Measurements from ENCODE around the gene CNTNAP4.

DNA sequence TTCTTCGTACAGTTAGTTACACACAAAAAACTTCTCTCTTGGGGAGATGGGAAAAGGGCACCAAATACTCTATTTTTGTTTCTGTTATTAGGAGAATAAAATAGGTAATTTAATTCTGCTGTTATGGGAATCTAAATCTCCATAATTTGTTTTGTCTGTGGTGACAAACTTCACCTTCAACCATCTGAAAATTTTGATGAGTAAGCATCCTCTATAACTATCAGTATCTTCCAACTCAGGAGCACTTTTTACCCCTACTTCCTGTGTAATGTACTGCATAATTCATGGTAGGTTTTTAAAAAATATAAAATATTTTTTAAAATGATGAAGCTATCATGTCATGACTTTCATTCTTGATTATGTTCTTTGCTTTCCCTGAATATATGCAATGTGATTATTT, 33.6 kb upstream of the CNTNAP4 start:
- TF ChIP-seq POLR2A (IDR thresholded peaks at IDR 0.05; ENCODE audit: low read length) (no peak), GATA1 (IDR thresholded peaks at IDR 0.05; ENCODE audit: low read depth, low read length) (no peak)
